ENCODE measurements around the gene PSD2.

Gene PSD2

GRCh38 chr5:139806726-139807646 is 11.4 kb downstream of the PSD2 start:
- no peak for TF ChIP-seq GATA1 (IDR thresholded peaks at IDR 0.05; ENCODE audit: low read depth, low read length)
- TF ChIP-seq POLR2A (IDR thresholded peaks at IDR 0.05; ENCODE audit: low read length): no peak
- DNase-seq: no peak

GRCh38 chr5:139807647-139808030 is 12.0 kb downstream of the PSD2 start:
- DNase-seq: no peak

GRCh38 chr5:139808481-139809330 is 13.1 kb downstream of the PSD2 start:
- TF ChIP-seq GATA1 (IDR thresholded peaks at IDR 0.05; ENCODE audit: low read depth, low read length) (no peak), POLR2A (IDR thresholded peaks at IDR 0.05; ENCODE audit: low read length) (no peak)
- peak; percentile 30 to 47 for DNase-seq

More at GRCh38 chr5:139807647-139808030, 12.0 kb downstream of the PSD2 start:
- TF ChIP-seq GATA1 (IDR thresholded peaks at IDR 0.05; ENCODE audit: low read depth, low read length) (no peak), POLR2A (IDR thresholded peaks at IDR 0.05; ENCODE audit: low read length) (no peak)

GRCh38 chr5:139809331-139809810 is 13.8 kb downstream of the PSD2 start:
- no peak for TF ChIP-seq GATA1 (IDR thresholded peaks at IDR 0.05; ENCODE audit: low read depth, low read length)
- no peak for TF ChIP-seq POLR2A (IDR thresholded peaks at IDR 0.05; ENCODE audit: low read length)
- no peak for DNase-seq

- TF ChIP-seq GATA1 (IDR thresholded peaks at IDR 0.05; ENCODE audit: low read depth, low read length) (no peak), POLR2A (IDR thresholded peaks at IDR 0.05; ENCODE audit: low read length) (no peak)
Observed at GRCh38 chr5:139810341-139811273, 15.0 kb downstream of the PSD2 start.

GRCh38 chr5:139811274-139811607 is 15.6 kb downstream of the PSD2 start:
- TF ChIP-seq GATA1 (IDR thresholded peaks at IDR 0.05; ENCODE audit: low read depth, low read length) (no peak), POLR2A (IDR thresholded peaks at IDR 0.05; ENCODE audit: low read length) (no peak)

More at GRCh38 chr5:139810341-139811273, 15.0 kb downstream of the PSD2 start:
- DNase-seq: no peak

GRCh38 chr5:139812323-139812722 is 16.7 kb downstream of the PSD2 start:
- DNase-seq: no peak
- TF ChIP-seq POLR2A (IDR thresholded peaks at IDR 0.05; ENCODE audit: low read length) (no peak), GATA1 (IDR thresholded peaks at IDR 0.05; ENCODE audit: low read depth, low read length) (no peak)

More at GRCh38 chr5:139811274-139811607, 15.6 kb downstream of the PSD2 start:
- no peak for DNase-seq

- no peak for DNase-seq
- TF ChIP-seq GATA1 (IDR thresholded peaks at IDR 0.05; ENCODE audit: low read depth, low read length): no peak
- TF ChIP-seq POLR2A (IDR thresholded peaks at IDR 0.05; ENCODE audit: low read length): no peak
Observed at GRCh38 chr5:139812836-139813805, 17.5 kb downstream of the PSD2 start.

- no peak for DNase-seq
- no peak for TF ChIP-seq GATA1 (IDR thresholded peaks at IDR 0.05; ENCODE audit: low read depth, low read length)
- no peak for TF ChIP-seq POLR2A (IDR thresholded peaks at IDR 0.05; ENCODE audit: low read length)
Observed at GRCh38 chr5:139814191-139814601, 18.6 kb downstream of the PSD2 start.

GRCh38 chr5:139814704-139815280 is 19.2 kb downstream of the PSD2 start:
- TF ChIP-seq GATA1 (IDR thresholded peaks at IDR 0.05; ENCODE audit: low read depth, low read length) (no peak), POLR2A (IDR thresholded peaks at IDR 0.05; ENCODE audit: low read length) (no peak)
- no peak for DNase-seq

- TF ChIP-seq POLR2A (IDR thresholded peaks at IDR 0.05; ENCODE audit: low read length): no peak
- TF ChIP-seq GATA1 (IDR thresholded peaks at IDR 0.05; ENCODE audit: low read depth, low read length): no peak
- no peak for DNase-seq
Observed at GRCh38 chr5:139816566-139816965, 21.0 kb downstream of the PSD2 start.

- DNase-seq: no peak
- TF ChIP-seq POLR2A (IDR thresholded peaks at IDR 0.05; ENCODE audit: low read length): no peak
- no peak for TF ChIP-seq GATA1 (IDR thresholded peaks at IDR 0.05; ENCODE audit: low read depth, low read length)
Observed at GRCh38 chr5:139817362-139817761, 21.8 kb downstream of the PSD2 start.

All from erythroblast (primary cell).